ENCODE measurements around the gene PIP4K2C. TPM values are rescaled to one million over a fixed set of nuclear protein-coding genes. Genes with fewer than 3 reads are reported as not detected.

Gene PIP4K2C
- total and polyA plus RNA-seq, 4 donors: 13.7 to 42.2 (median 20.8) TPM

DNA sequence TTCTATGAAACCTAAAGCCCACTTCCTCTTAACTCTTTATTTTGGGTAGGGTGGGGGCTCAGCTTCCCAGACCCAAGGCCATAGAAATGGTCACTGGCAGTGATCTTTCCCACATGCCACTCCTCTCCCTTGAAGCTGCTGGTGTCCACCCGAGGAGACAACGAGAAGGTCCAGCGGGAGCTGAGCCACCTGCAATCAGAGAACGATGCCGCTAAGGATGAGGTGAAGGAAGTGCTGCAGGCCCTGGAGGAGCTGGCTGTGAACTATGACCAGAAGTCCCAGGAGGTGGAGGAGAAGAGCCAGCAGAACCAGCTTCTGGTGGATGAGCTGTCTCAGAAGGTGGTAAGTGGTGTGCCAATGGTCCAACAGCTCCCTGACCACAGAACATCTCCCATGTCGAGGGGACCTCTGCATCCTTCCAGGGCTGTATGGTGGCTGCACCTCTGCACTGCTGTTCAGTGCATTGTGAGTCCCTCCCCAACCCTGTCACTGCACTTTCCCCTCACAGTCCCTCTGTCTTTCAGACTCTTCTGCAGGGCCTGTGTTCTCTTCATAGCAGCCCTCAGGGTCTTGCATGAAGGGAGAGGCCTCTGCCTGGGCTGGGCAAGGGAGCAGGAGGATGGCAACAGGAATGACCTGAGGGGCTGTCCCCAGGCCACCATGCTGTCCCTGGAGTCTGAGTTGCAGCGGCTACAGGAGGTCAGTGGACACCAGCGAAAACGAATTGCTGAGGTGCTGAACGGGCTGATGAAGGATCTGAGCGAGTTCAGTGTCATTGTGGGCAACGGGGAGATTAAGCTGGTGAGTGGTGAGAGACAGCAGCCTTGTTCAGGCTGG is 18.8 kb upstream of the PIP4K2C start:
- Histone ChIP-seq H3K4me3 (no peak overlapping the region), H3K27ac (ENCODE audit: low read depth in 1 of 2, low read length in 1 of 2) (no peak overlapping the region), H3K36me3 (ENCODE audit: control insufficient read depth in 4 of 4, insufficient read depth in 4 of 4, low read length in 4 of 4) (no peaks in the 10 kb centered on the region), H3K9ac (ENCODE audit: insufficient read depth in 1 of 2, low read length in 2 of 2) (no peak overlapping the region), H3K27me3 (ENCODE audit: control insufficient read depth in 3 of 3, insufficient read depth in 3 of 3, low read length in 2 of 3) (no peaks in the 10 kb centered on the region), H3K9me3 (ENCODE audit: control insufficient read depth in 4 of 4, insufficient read depth in 3 of 4, low read length in 3 of 4) (no peaks in the 10 kb centered on the region), H3K4me1 (ENCODE audit: control insufficient read depth in 5 of 5, insufficient read depth in 5 of 5, low read length in 5 of 5) (no peaks in the 10 kb centered on the region)
- TF ChIP-seq, protein P1, sequence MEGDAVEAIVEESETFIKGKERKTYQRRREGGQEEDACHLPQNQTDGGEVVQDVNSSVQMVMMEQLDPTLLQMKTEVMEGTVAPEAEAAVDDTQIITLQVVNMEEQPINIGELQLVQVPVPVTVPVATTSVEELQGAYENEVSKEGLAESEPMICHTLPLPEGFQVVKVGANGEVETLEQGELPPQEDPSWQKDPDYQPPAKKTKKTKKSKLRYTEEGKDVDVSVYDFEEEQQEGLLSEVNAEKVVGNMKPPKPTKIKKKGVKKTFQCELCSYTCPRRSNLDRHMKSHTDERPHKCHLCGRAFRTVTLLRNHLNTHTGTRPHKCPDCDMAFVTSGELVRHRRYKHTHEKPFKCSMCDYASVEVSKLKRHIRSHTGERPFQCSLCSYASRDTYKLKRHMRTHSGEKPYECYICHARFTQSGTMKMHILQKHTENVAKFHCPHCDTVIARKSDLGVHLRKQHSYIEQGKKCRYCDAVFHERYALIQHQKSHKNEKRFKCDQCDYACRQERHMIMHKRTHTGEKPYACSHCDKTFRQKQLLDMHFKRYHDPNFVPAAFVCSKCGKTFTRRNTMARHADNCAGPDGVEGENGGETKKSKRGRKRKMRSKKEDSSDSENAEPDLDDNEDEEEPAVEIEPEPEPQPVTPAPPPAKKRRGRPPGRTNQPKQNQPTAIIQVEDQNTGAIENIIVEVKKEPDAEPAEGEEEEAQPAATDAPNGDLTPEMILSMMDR (IDR thresholded peaks at IDR 0.05; ENCODE audit: control extremely low read depth, extremely low read depth): no peak
- DNase-seq (no peak), ATAC-seq (ENCODE audit: insufficient read depth, low FRiP score) (no peak)
- WGBS, 2 donors: 91 to 93% methylated on average over 12 of the region's 12 CpGs

DNA sequence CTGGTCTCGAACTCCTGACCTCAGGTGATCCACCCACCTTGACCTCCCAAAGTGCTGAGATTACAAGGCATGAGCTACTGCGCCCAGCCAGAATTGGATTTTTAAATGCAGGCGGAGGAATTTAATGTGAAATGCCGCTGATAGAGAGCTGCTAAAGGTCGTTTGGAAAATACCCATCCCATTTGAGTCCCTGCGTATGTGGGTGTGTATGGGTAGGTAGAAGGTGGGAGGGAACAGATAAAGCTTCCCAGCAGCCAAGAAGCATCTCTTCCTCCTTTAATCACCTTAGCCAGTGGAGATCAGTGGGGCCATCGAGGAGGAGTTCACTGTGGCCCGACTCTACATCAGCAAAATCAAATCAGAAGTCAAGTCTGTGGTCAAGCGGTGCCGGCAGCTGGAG is 16.2 kb upstream of the PIP4K2C start:
- DNase-seq: no peak
- TF ChIP-seq, protein P1 (IDR thresholded peaks at IDR 0.05; ENCODE audit: control extremely low read depth, extremely low read depth): no peak
- Histone ChIP-seq H3K27ac (ENCODE audit: low read depth in 1 of 2, low read length in 1 of 2) (no peak overlapping the region), H3K4me3 (no peak overlapping the region), H3K27me3 (ENCODE audit: control insufficient read depth in 3 of 3, insufficient read depth in 3 of 3, low read length in 2 of 3) (no peaks in the 10 kb centered on the region), H3K9ac (ENCODE audit: insufficient read depth in 1 of 2, low read length in 2 of 2) (no peak overlapping the region), H3K9me3 (ENCODE audit: control insufficient read depth in 4 of 4, insufficient read depth in 3 of 4, low read length in 3 of 4) (no peaks in the 10 kb centered on the region), H3K36me3 (ENCODE audit: control insufficient read depth in 4 of 4, insufficient read depth in 4 of 4, low read length in 4 of 4) (no peaks in the 10 kb centered on the region), H3K4me1 (ENCODE audit: control insufficient read depth in 5 of 5, insufficient read depth in 5 of 5, low read length in 5 of 5) (no peaks in the 10 kb centered on the region)
- no peak for ATAC-seq (ENCODE audit: insufficient read depth, low FRiP score)
- WGBS, 2 donors: 89 to 90% methylated on average over 10 of the region's 10 CpGs

- Histone ChIP-seq H3K9me3 (ENCODE audit: control insufficient read depth in 4 of 4, insufficient read depth in 3 of 4, low read length in 3 of 4) (no peaks in the 10 kb centered on the region), H3K27ac (ENCODE audit: low read depth in 1 of 2, low read length in 1 of 2) (no peak overlapping the region), H3K4me1 (ENCODE audit: control insufficient read depth in 5 of 5, insufficient read depth in 5 of 5, low read length in 5 of 5) (no peaks in the 10 kb centered on the region), H3K36me3 (ENCODE audit: control insufficient read depth in 4 of 4, insufficient read depth in 4 of 4, low read length in 4 of 4) (no peaks in the 10 kb centered on the region), H3K9ac (ENCODE audit: insufficient read depth in 1 of 2, low read length in 2 of 2) (no peak overlapping the region), H3K4me3 (no peak overlapping the region), H3K27me3 (ENCODE audit: control insufficient read depth in 3 of 3, insufficient read depth in 3 of 3, low read length in 2 of 3) (no peaks in the 10 kb centered on the region)
- 86 to 90% methylated on average over 12 of the region's 12 CpGs for whole genome bisulfite sequencing, 2 donors
- no peak for ATAC-seq (ENCODE audit: insufficient read depth, low FRiP score)
- no peak for DNase-seq
- TF ChIP-seq, protein P1 (IDR thresholded peaks at IDR 0.05; ENCODE audit: control extremely low read depth, extremely low read depth): no peak
Observed at GRCh38 chr12:57575771-57576612, 15.0 kb upstream of the PIP4K2C start.

All from lung (tissue), 12 donors.